ENCODE data around the gene RAN.
"Not testable (repeated sequence)": the region's sequence is repeated elsewhere in the genome, so short reads cannot be mapped to it uniquely, and the experiment has no call there.

RAN gene

DNA sequence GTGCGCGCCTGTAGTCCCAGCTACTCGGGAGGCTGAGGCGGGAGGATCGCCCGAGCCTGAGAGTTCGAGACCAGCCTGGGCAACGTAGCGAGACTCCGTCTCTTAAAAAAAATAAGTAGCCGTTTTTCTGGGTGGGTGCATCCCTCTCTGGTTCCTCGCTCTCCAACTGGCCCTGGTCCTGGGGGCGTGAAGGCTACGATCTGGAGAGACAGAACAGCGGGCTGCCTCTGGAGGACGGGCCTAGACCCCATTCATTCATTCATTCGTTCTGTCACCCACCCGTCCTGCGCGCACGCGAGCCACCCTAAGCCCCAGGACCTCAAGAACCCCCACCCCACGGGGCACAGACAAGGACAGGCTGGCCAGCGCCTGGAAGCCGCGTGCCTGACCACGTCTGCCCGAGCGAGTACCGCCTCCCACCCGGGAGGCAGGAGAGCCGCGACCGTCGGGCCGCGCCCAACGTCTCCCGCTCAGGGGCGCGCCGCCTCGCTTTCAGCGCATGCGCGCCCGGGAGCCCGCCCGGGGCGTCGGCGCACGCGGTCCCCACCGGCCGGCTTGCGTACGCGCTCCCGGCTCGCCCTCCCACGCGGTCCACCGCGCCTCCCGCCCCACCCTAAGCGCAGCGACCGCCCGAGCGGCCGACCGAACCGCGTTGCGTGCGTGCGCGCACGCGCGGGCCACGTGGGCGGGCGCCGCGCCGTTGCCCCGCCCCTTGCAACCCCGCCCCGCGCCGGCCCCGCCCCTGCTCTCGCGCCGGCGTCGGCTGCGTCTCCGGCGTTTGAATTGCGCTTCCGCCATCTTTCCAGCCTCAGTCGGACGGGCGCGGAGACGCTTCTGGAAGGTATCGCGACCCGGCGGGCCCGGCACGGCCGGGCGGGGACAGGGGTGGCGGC, at the start of gene RAN:
TSS of gene RAN (plus strand) at position 781 of the 893 bp plus-strand sequence. CDS start 528 bp downstream, outside the sequence.
- peak in 55 of 56 donors; percentile 54 to 93 (median 82) for DNase-seq

- no peak for DNase-seq
These were observed 46.1 kb upstream of the RAN start for GRCh38 chr12:130825771-130826150.

GRCh38 chr12:130826151-130826801, 45.6 kb upstream of the RAN start:
- DNase-seq = peak in 23 of 56 donors; percentile 2 to 44 (median 18)

GRCh38 chr12:130827432-130827831, 44.4 kb upstream of the RAN start:
- DNase-seq = no peak

GRCh38 chr12:130828895-130829294, 43.0 kb upstream of the RAN start:
- DNase-seq = no peak

DNA sequence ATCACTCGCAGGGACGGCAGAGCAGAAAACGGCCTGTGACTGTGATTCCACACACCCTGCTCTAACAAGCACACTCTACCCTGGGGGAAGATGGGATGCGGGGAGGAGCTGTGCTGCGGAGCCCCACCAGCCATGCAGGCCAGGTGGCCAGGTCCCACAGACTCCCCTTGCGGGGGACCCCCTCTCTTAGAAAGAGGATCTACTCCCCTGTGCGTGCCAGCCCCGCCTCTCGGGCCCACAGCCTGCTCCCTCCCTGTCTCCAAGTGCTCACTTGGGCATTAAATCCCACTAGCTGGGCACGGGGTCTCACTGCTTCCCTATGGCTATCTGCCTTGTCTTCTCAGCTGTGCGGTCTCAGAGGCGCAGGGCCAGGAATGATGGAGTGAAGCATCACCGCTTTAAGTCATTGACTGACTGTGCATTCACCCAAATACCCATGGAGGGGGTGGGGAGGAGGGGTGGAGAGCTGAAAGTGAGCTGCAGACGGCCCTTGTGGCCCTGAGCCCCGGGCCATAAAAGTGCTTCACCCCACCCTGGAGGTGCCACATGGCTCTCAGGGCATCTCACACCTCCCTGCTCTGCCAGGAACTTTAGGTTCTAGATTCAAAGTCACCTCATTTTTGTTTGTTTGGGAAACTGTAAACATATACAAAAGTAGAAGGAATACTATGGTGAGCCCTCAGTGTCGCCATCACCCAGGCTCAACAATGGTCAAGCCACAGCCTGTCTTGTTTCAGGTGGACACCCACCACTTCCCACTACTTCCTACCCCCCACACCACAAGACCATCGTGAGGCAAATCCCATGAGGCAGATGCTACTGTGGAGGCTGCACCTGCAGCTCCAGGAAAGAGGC, 42.2 kb upstream of the RAN start:
- DNase-seq = no peak

DNA sequence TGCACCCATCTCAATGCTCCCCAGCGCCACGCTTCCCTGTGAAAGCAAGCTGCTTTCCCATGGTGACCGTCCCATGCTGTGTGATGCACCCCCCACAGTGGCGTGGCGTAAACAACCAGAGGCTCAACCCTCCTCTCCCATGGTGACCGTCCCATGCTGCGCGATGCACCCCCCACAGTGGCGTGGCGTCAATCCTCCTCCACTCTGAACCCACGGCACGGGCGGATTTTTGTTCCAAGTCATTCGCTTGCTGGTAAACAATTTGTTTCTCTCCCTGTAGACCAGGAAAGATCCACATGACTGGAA, 41.7 kb upstream of the RAN start:
- peak in 1 of 56 donors; percentile 10 for DNase-seq

- no peak for DNase-seq
These were observed 40.6 kb upstream of the RAN start for GRCh38 chr12:130831246-130831645.

DNA sequence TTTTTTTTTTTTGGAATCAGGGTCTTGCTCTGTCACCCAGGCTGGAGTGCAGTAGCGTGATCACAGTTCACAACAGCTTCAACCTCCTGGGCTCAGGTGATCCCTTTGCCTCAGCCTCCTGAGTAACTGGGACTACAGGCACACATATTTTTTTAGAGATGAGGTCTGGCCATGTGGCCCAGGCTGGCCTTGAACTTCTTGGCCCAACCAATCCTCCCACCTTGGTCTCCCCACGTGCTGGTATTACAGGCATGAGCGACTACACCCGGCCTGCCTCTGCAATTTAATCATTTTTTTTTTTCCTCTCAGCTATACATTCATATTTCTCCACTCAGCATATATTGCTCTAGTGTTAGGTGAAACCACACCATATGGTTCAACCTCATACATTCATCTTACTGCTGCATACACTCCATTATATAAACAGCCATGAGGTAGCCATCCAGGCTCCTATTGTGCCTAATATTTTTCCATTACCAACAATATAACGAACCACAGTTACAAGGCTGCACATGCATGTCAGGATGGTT, 39.9 kb upstream of the RAN start:
- no peak for DNase-seq

- peak in 31 of 56 donors; percentile 4 to 68 (median 21) for DNase-seq
These were observed 39.2 kb upstream of the RAN start for GRCh38 chr12:130832561-130833209.

GRCh38 chr12:130835011-130835410, 36.9 kb upstream of the RAN start:
- DNase-seq = no peak

DNA sequence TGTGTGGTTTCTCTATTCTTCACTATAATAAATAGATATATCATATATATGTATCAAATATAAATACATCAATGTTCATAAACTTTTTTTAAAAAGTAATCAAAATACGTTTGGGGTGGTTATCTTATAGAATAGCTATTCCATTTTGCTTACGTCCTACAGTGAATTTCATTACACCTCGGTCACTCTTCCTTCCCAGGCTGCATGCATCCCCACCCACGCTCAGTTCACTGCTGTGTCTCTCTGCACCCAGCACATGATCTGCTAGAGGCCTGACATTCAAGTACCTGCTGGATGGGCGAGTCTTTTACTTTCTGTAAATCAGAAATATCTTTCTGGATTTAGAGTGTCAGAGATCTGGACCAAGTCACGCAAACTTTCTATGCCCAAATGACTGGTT, 36.4 kb upstream of the RAN start:
- no peak for DNase-seq

- DNase-seq = peak in 24 of 56 donors; percentile 18 to 80 (median 44)
These were observed 33.4 kb upstream of the RAN start for GRCh38 chr12:130838284-130838950.

DNA sequence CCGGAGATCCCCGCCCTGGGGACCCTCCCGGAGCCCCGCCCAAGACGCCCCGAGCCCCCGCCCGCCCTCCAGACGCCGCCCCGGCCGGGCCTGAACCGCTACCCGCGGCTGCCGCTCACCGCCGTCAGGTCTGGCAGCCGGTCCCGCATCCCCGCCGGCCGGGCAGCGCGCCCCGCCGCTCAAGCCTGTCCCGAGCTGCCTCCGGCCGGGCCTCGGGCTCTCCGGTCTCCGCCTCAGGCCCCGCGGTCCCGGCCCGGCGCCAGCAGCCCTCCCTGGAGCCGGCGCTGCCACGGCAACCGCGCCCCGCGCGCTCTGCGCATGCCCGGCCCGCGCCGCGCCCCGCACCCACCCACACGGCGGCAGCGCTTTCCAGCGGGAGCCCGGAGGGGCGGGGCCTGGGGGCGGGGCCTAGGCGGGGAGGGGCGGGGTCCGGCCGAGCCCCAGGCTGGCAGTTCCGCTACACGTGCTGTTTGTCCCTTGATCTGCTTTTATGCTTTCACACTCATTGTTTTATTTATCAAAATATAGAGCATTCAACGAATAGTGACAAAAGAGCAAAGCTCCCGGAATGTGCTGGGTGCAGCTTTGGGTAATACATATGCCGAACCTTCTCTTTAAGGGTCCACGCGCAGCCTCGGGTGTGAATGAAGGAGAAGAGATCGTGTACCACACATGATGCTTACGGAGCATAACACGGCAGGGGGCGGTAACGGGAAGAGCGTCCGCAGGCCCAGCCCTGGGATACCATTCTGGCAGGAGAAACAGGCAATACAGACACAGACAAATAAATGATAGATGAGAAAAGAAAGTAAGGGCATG, 32.7 kb upstream of the RAN start, which contains the start of gene STX2:
TSS of gene STX2 (minus strand) at position 300 of the 819 bp plus-strand sequence. CDS start at position 149, 151 bp downstream.
- DNase-seq = peak in 54 of 56 donors; percentile 39 to 94 (median 84)

GRCh38 chr12:130839770-130840404, 32.0 kb upstream of the RAN start:
- no peak for DNase-seq

- no peak for DNase-seq
These were observed 25.5 kb upstream of the RAN start for GRCh38 chr12:130846369-130846768.

DNA sequence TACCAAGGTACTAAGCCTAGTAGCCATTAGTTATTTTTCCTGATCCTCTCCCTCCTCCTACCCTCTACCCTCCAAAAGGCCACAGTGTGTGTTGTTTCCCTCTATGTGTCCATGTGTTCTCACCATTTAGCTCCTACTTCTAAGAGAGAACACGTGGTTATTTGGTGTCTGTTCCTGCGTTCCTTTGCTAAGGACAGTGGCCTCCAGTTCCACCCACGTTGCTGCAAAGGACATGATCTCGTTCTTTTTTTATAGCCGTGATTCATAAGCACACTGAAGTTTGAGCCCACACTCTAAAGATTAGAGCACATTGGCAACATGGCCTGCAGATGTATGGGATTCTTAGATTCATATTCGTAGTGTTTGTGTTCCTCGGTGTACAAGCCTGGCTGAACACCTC, 24.8 kb upstream of the RAN start:
- DNase-seq = no peak

GRCh38 chr12:130848105-130848504, 23.8 kb upstream of the RAN start:
- DNase-seq = not testable (repeated sequence)

- DNase-seq = not testable (repeated sequence)
These were observed 23.0 kb upstream of the RAN start for GRCh38 chr12:130848785-130849305.

Data from nucleus accumbens (tissue), 56 donors.